Ovary (tissue), 3 donors: Measurements from ENCODE around the gene UAP1L1.

ENCODE experiments used
- POLR2A ChIP-seq: fragments of 450-650 bp; IDR thresholded peaks from one replicate; pipeline ENCODE4 v1.6.1; 2017; ENCODE audit warnings: antibody characterized with exemption, mild to moderate bottlenecking, moderate library complexity
- TF ChIP-seq, protein P1 (sequence below), 3 donors: fragments of 450-650 bp in 2 of 3; fragments of 200-600 bp in 1 of 3; IDR thresholded peaks; one replicate each; pipeline versions ENCODE4 v1.5.1 to v1.8.0; 2016 to 2022; ENCODE audit warnings: antibody characterized with exemption in 3 of 3, mild to moderate bottlenecking in 1 of 3
- donor health status: DM: no; HTN: no; CAD: no.

DNA sequence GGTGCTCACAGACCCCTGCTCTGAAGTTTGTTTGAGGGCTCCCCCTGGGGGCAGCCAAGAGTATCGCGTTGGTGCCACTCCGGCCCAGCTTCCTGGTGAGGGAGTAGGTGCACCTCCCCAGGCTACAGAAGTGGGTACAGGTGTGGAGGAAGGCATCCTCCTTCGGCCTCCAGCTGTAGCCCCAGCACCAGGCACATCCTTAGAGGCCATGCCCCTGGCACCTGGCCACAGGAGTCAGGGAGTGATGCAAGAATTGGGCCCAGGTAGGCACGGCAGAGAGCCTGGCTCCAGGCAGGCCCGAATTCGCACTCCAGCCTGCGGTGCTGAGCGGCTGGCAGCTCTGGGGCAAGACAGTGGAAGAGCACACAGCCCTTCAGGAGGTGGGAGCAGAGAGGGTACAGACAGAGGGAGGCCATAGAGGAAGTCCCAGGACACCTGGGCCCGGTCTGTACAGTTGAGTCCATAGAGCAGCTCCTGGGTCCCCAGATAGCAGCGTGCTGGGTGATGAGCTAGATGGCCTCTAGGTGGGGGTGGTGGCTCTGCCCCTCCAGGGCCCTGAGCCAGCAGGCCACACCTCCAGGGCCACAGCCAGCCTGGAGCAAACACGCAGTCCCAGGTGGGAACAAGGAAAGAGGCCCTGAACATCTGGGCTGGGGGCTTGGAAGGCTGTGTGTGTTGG, 9.3 kb upstream of the UAP1L1 start:
- TF ChIP-seq POLR2A, result no peak
- TF ChIP-seq, protein P1, sequence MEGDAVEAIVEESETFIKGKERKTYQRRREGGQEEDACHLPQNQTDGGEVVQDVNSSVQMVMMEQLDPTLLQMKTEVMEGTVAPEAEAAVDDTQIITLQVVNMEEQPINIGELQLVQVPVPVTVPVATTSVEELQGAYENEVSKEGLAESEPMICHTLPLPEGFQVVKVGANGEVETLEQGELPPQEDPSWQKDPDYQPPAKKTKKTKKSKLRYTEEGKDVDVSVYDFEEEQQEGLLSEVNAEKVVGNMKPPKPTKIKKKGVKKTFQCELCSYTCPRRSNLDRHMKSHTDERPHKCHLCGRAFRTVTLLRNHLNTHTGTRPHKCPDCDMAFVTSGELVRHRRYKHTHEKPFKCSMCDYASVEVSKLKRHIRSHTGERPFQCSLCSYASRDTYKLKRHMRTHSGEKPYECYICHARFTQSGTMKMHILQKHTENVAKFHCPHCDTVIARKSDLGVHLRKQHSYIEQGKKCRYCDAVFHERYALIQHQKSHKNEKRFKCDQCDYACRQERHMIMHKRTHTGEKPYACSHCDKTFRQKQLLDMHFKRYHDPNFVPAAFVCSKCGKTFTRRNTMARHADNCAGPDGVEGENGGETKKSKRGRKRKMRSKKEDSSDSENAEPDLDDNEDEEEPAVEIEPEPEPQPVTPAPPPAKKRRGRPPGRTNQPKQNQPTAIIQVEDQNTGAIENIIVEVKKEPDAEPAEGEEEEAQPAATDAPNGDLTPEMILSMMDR (IDR thresholded peaks at IDR 0.05), result peak; percentile 35 to 80 (median 79)
